Choroid plexus epithelial cell (primary cell): ENCODE data around the gene LLPH.

Experiments used
- DNase-seq: peaks from one replicate; pipeline ENCODE4 v3.0.0-alpha.2; 2010; ENCODE audit warnings: low read depth
- H3K4me3 ChIP-seq: 2 replicates; pipeline ENCODE4 v1.5.1; 2011; ENCODE audit warnings: low read depth, mild to moderate bottlenecking, control low read depth, low read length, moderate library complexity
- TF ChIP-seq, protein P1 (sequence below): conservative IDR thresholded peaks from 2 replicates; pipeline ENCODE4 v1.5.1; 2011; ENCODE audit warnings: low read depth, mild to moderate bottlenecking, control low read depth, inconsistent platforms, low read length, moderate library complexity

The LLPH gene

DNA sequence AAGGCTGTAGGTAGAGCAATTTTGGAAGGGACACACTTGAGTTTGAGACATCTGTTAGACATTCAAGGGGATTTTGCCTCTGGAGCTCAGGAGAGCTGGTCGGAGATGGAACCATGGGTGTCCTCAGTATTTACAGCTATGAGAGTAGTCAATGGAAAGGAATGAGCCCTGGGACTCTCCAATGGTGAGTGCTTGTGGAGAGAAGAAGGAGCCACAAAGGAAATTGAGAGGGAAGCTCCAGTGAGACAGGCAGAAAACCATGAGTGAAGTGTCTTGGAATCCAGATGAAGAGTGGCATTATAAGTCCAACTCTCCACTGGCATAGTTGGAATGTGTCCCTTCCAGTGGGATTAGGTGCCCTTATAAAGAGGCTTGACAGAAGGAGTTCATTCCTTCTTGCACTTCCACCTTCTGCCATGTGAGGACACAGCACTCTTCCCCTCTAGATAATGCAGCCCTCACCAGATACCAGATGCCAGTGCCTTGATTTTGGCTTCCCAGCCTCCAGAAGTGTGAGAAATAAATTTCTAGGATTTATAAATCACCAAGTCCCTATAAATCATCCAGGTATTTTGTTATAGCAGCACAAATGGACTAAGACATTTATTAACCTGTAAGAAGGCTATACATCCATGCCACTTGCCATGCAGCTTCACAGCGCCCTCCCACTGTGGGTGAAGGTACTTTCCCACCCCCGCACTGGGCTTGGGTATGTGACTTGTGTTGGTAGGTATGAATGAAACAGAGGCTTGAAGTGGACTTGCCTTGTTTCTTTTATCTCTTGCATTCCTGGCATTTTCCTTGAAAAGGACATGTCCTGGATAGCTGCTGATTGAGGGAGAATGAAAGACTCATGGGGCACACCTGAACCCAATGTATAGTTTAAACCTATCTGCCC lies 27.3 kb downstream of the LLPH start:
- no peak overlapping the region for H3K4me3 ChIP-seq
- DNase-seq, result no peak
- TF ChIP-seq, protein P1, sequence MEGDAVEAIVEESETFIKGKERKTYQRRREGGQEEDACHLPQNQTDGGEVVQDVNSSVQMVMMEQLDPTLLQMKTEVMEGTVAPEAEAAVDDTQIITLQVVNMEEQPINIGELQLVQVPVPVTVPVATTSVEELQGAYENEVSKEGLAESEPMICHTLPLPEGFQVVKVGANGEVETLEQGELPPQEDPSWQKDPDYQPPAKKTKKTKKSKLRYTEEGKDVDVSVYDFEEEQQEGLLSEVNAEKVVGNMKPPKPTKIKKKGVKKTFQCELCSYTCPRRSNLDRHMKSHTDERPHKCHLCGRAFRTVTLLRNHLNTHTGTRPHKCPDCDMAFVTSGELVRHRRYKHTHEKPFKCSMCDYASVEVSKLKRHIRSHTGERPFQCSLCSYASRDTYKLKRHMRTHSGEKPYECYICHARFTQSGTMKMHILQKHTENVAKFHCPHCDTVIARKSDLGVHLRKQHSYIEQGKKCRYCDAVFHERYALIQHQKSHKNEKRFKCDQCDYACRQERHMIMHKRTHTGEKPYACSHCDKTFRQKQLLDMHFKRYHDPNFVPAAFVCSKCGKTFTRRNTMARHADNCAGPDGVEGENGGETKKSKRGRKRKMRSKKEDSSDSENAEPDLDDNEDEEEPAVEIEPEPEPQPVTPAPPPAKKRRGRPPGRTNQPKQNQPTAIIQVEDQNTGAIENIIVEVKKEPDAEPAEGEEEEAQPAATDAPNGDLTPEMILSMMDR, result peak; percentile 25

DNA sequence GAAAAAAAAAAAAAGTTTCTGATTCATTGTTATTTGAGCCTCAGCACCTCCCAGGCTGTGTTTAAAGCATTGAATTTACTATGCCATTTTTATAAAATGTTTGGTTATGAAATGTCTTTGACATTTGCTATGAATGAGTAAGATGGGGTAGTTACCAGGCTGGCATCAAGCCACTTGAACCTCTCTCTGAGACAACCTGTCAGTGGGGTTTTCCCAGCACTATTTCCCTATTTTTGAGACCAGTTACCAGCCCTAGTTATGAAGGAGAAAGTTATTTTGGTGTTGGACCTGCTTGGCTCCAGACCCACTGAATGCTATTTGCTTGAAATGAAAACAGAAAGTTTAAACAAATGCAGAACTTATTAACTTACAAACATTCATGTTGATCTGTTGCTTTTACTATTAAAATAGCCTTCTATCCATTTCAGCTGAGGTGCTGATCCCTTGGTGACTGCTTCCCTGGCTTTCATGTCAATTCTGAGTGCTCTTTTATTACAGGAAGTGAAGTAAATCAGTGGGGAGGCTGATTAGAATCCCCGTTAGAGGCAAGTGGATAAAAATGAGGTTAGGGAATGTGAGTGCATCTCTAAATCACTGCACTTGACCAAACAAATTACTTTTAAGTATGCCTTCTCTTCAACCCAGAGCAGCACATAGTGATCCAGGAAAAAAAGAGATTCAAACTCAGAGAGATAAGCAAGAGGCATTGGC lies 37.8 kb downstream of the LLPH start:
- H3K4me3 ChIP-seq, result no peak overlapping the region
- peak; percentile 43 for DNase-seq
- TF ChIP-seq, protein P1, result no peak

DNA sequence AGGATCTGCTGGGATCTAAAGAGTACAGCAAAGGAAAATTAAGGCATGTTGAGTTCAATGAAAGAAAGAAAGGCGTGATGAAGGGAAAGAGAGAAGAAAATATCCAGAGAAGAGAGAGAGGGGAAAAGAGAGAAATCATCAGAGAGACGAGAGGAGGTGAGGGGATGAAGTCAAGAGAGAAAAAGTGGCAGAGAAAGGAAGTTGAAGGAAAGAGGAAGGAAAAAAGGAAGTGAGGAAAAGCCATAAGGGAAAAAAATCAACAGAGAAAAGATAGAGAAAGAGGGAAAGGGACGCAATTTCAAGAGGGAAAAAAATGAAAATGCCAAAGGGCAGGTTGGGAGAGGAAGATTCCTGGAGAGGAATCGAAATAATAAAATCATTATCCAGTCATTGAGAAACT lies 40.4 kb downstream of the LLPH start:
- TF ChIP-seq, protein P1, result no peak
- no peak overlapping the region for H3K4me3 ChIP-seq
- DNase-seq, result no peak

DNA sequence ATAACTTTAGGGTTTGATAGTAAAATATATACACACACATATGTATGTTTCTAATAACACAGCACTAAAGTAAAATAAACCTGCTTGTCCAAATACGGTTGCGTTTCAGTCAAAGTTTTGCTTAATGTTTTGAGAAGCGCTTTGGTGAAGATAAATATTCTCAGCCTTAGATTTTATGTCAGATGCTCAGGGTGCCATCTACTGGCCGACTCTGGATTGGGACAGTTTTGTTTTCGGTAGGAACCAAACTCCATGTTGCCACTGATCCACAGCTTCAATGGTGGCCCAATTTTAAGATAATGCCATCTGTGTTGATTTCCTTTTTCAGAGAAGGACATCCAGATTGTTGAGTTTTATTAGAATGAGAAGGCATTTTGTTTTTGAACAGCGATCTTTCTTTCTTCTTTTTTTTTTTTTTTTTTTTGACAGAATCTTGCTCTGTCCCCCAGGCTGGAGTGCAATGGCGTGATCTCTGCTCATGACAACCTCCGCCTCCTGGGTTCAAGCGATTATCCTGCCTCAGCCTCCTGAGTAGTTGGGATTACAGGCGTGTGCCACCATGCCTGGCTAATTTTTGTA lies 43.1 kb downstream of the LLPH start:
- DNase-seq, result peak; percentile 86
- TF ChIP-seq, protein P1, result peak; percentile 88
- no peak overlapping the region for H3K4me3 ChIP-seq

DNA sequence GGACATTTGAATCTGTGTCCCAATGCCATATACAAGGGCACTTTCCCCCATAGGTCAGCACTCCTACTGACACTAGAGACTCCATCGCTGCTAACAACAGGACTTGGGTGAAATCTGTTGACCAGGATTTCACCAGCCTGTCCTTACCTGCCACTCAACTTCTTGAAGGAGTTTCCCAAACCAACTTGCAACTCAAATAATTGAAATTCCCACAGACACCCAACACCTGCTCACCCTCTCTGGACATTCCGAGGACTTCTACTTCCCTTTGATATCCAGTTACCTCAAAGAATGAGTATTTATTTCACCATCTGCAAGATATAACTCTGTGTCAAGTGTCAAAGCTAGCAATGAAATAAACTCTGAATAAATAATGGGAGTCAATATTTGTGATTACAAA lies 44.6 kb downstream of the LLPH start:
- no peak overlapping the region for H3K4me3 ChIP-seq
- TF ChIP-seq, protein P1, result no peak
- DNase-seq, result no peak

DNA sequence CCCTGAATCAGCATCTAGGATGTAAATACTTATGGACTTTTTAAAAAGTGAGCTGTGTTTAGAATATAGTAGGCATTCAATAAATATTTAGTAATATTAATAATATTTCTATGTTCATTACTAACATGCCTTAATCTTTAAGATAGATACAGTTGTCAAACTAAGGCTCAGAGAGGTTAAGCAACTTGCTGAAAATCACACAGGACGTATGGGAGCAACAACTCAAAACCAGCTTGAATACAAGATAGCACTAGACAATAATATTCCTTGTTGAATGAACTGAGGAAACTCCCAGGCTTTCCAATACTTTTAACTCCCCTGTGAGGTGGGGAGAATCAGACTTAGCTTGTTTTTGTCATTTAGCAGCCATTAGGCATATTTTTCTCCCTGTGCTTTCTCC lies 45.3 kb downstream of the LLPH start:
- no peak for DNase-seq
- TF ChIP-seq, protein P1, result no peak
- no peak overlapping the region for H3K4me3 ChIP-seq
